Anterior cingulate cortex (tissue), 58 donors: ENCODE measurements around the gene HABP2.

Experiments used
- DNase-seq, 58 donors: peaks; one replicate each; lab custom pipeline; 2025; lab: John Stamatoyannopoulos, UW

Gene HABP2

GRCh38 chr10:113553149-113553548 lies 296 bp downstream of the HABP2 start:
- no peak for DNase-seq

GRCh38 chr10:113554214-113554613 lies 1.4 kb downstream of the HABP2 start:
- DNase-seq, result no peak

- DNase-seq, result no peak
Observed at GRCh38 chr10:113555245-113555644, 2.4 kb downstream of the HABP2 start.

- no peak for DNase-seq
Observed at GRCh38 chr10:113555751-113556150, 2.9 kb downstream of the HABP2 start.

- no peak for DNase-seq
Observed at GRCh38 chr10:113557424-113557862, 4.6 kb downstream of the HABP2 start.

GRCh38 chr10:113557903-113558321 lies 5.1 kb downstream of the HABP2 start:
- no peak for DNase-seq

GRCh38 chr10:113560071-113560470 lies 7.2 kb downstream of the HABP2 start:
- no peak for DNase-seq

GRCh38 chr10:113561214-113561613 lies 8.4 kb downstream of the HABP2 start:
- no peak for DNase-seq

GRCh38 chr10:113562069-113562468 lies 9.2 kb downstream of the HABP2 start:
- no peak for DNase-seq

GRCh38 chr10:113562704-113563103 lies 9.9 kb downstream of the HABP2 start:
- no peak for DNase-seq

GRCh38 chr10:113563306-113564088 lies 10.6 kb downstream of the HABP2 start:
- peak in 56 of 58 donors; percentile 8 to 82 (median 52) for DNase-seq

- no peak for DNase-seq
Observed at GRCh38 chr10:113565364-113565763, 12.5 kb downstream of the HABP2 start.

- no peak for DNase-seq
Observed at GRCh38 chr10:113566888-113567287, 14.0 kb downstream of the HABP2 start.

- no peak for DNase-seq
Observed at GRCh38 chr10:113569576-113569975, 16.7 kb downstream of the HABP2 start.

- DNase-seq, result no peak
Observed at GRCh38 chr10:113572520-113573290, 19.9 kb downstream of the HABP2 start.

- no peak for DNase-seq
Observed at GRCh38 chr10:113573368-113573767, 20.5 kb downstream of the HABP2 start.

- no peak for DNase-seq
Observed at GRCh38 chr10:113576852-113577251, 24.0 kb downstream of the HABP2 start.

- DNase-seq, result no peak
Observed at GRCh38 chr10:113578773-113579172, 25.9 kb downstream of the HABP2 start.

GRCh38 chr10:113581092-113581491 lies 28.2 kb downstream of the HABP2 start:
- DNase-seq, result no peak

- no peak for DNase-seq
Observed at GRCh38 chr10:113583571-113583970, 30.7 kb downstream of the HABP2 start.

GRCh38 chr10:113585949-113586348 lies 33.1 kb downstream of the HABP2 start:
- DNase-seq, result no peak
